Immature natural killer cell (primary cell): Measurements from ENCODE around the gene TICRR. TPM values are rescaled to one million over a fixed set of nuclear protein-coding genes. Genes with fewer than 3 reads are reported as not detected.
"Not testable (repeated sequence)": the region's sequence is repeated elsewhere in the genome, so short reads cannot be mapped to it uniquely, and the experiment has no call there.

ENCODE experiments used
- DNase-seq, 3 donors: peaks; one replicate each; pipeline ENCODE4 v3.0.0; 2022; ENCODE audit warnings: mixed read lengths in 1 of 3
- H3K27ac Mint-ChIP-seq, 6 donors: one replicate each; pipeline ENCODE4 v1.8.0; 2020; ENCODE audit warnings: mixed read lengths in 6 of 6, mild to moderate bottlenecking in 5 of 6, inconsistent platforms in 4 of 6, moderate library complexity in 3 of 6
- H3K27me3 Mint-ChIP-seq, 3 donors: one replicate each; pipeline ENCODE4 v1.8.0; 2020 to 2021; ENCODE audit warnings: low read depth in 3 of 3, mild to moderate bottlenecking in 3 of 3, mixed read lengths in 3 of 3, moderate library complexity in 3 of 3, inconsistent platforms in 1 of 3
- H3K36me3 Mint-ChIP-seq, 3 donors: one replicate each; pipeline ENCODE4 v1.8.0; 2020; ENCODE audit warnings: mixed read lengths in 3 of 3, inconsistent platforms in 2 of 3, mild to moderate bottlenecking in 2 of 3
- H3K4me1 Mint-ChIP-seq, 2 donors: one replicate each; pipeline ENCODE4 v1.8.0; 2020; ENCODE audit warnings: inconsistent platforms in 2 of 2, mild to moderate bottlenecking in 2 of 2, mixed read lengths in 2 of 2, moderate library complexity in 1 of 2
- H3K4me3 Mint-ChIP-seq, 5 donors: one replicate each; pipeline ENCODE4 v1.8.0; 2020; ENCODE audit warnings: mild to moderate bottlenecking in 5 of 5, mixed read lengths in 5 of 5, inconsistent platforms in 3 of 5, moderate library complexity in 3 of 5
- H3K9me3 Mint-ChIP-seq, 6 donors: one replicate each; pipeline ENCODE4 v1.8.0; 2020; ENCODE audit warnings: mild to moderate bottlenecking in 6 of 6, mixed read lengths in 6 of 6, inconsistent platforms in 4 of 6, moderate library complexity in 3 of 6
- polyA plus RNA-seq, 3 donors: library from polyadenylated mRNA; unstranded; fragments of 300-500 nt; fragmentation: Illumina TruSeq; gene quantifications; one replicate each; pipeline ENCODE4 v1.2.3, GENCODE V29; 2021

TICRR gene
- polyA plus RNA-seq, result under 1 TPM in 1 of 3 donors, not detected in 2; 0.10 TPM

GRCh38 chr15:89575146-89575655 is at the start of gene TICRR:
TSS of gene TICRR (plus strand) at chr15:89575469. CDS start at chr15:89575587, 118 bp downstream.
- Mint-ChIP-seq H3K9me3 (no peaks in the 10 kb centered on the region), H3K4me1 (peaks cover 8 to 17% of the 10 kb centered on the region in 2 donors), H3K36me3 (no peaks in the 10 kb centered on the region), H3K4me3 (peak within 1 kb of the TSS; percentile 75 to 85 (median 79)), H3K27me3 (peaks cover 8 to 16% (median 9%) of the 10 kb centered on the region in 3 donors), H3K27ac (peak within 1 kb of the TSS in 4 of 6 donors; percentile 0 to 38 (median 22))
- DNase-seq, result peak; percentile 97 to 98 (median 98)

GRCh38 chr15:89526181-89526580 is 49.1 kb upstream of the TICRR start:
- Mint-ChIP-seq H3K27me3 (peaks cover 1 to 4% (median 4%) of the 10 kb centered on the region in 3 donors), H3K9me3 (no peaks in the 10 kb centered on the region), H3K4me1 (no peaks in the 10 kb centered on the region), H3K36me3 (no peaks in the 10 kb centered on the region), H3K4me3 (no peak overlapping the region), H3K27ac (no peak overlapping the region)
- DNase-seq, result no peak

GRCh38 chr15:89526601-89527441 is 48.4 kb upstream of the TICRR start:
- H3K27me3 Mint-ChIP-seq, result peaks cover 1 to 4% (median 4%) of the 10 kb centered on the region in 3 donors
- no peaks in the 10 kb centered on the region for H3K4me1 Mint-ChIP-seq
- H3K4me3 Mint-ChIP-seq, result no peak overlapping the region
- no peaks in the 10 kb centered on the region for H3K9me3 Mint-ChIP-seq
- no peak overlapping the region for H3K27ac Mint-ChIP-seq
- DNase-seq, result no peak
- H3K36me3 Mint-ChIP-seq, result no peaks in the 10 kb centered on the region

DNA sequence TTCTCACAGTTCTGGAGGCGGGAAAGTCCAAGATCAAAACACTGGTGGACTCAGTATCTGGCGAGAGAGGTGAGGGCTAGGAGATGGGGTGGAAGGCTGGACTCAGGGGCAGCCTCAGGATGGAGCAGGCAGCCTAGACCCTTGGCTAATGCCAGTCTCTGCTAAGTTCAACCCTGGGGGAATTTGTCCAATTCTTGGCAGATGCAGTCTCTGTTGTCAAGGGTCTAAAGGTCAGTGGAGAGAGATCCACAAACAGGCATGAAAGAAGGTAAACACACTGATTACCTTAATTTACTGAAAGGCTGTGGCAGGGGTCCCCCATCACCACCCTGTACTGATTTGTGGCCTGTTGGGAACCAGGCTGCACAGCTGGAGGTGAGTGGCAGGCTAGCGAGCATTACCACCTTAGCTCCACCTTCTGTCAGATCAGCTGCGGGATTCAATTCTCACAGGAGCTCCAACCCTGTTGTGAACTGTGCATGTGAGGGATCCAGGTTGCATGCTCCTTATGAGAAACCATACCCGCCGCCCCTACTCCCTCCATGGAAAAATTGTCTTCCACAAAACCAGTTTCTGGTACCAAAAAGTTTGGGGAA is 46.4 kb upstream of the TICRR start:
- H3K4me3 Mint-ChIP-seq, result no peak overlapping the region
- H3K27ac Mint-ChIP-seq, result no peak overlapping the region
- peaks cover 1 to 2% (median 2%) of the 10 kb centered on the region in 3 donors for H3K27me3 Mint-ChIP-seq
- H3K9me3 Mint-ChIP-seq, result no peaks in the 10 kb centered on the region
- H3K36me3 Mint-ChIP-seq, result no peaks in the 10 kb centered on the region
- DNase-seq, result no peak
- H3K4me1 Mint-ChIP-seq, result no peaks in the 10 kb centered on the region

- Mint-ChIP-seq H3K9me3 (peaks cover 0 to 1% (median 0%) of the 10 kb centered on the region in 6 donors), H3K4me1 (no peaks in the 10 kb centered on the region), H3K4me3 (no peak overlapping the region), H3K27me3 (peaks cover 2 to 4% (median 4%) of the 10 kb centered on the region in 3 donors), H3K36me3 (no peaks in the 10 kb centered on the region), H3K27ac (no peak overlapping the region)
- DNase-seq, result no peak
Observed at GRCh38 chr15:89530976-89531375, 44.3 kb upstream of the TICRR start.

DNA sequence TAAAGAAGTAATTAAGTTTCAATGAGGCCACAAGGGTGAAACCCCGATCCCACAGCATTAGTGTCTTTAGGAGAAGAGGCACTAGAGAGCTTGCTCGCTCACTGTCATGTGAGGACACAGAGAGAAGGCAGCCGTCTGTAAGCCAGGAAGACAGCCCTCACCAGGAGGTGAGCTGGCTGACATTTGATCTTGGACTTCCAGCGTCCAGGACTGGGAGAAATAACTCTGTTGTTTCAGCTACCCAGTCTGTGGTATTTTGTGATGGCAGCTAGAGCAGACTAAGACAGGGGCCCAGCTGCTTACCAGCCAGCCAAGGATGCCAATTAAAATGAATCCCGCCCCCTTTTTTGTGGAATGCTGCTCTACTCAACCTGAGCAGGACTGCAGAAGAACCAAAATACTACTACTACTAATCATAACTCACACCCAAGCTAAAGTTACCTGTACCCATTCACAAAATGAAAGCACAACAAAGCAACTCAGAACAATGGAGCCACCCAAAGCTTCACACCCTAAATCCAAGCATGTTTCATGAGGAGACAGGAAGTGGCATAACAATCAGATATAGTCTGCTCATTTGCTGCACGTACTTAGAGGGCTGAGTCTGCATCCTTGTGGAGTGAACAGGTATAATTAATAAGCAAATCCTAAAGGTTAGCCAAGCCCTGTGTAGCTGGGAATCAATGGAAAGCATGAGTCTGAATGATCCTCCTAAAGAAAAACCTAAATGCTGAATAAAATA is 43.3 kb upstream of the TICRR start:
- Mint-ChIP-seq H3K36me3 (no peaks in the 10 kb centered on the region), H3K27ac (no peak overlapping the region), H3K9me3 (peaks cover 0 to 4% (median 0%) of the 10 kb centered on the region in 6 donors), H3K4me3 (no peak overlapping the region), H3K27me3 (peaks cover 3 to 6% (median 4%) of the 10 kb centered on the region in 3 donors), H3K4me1 (no peaks in the 10 kb centered on the region)
- DNase-seq, result no peak

DNA sequence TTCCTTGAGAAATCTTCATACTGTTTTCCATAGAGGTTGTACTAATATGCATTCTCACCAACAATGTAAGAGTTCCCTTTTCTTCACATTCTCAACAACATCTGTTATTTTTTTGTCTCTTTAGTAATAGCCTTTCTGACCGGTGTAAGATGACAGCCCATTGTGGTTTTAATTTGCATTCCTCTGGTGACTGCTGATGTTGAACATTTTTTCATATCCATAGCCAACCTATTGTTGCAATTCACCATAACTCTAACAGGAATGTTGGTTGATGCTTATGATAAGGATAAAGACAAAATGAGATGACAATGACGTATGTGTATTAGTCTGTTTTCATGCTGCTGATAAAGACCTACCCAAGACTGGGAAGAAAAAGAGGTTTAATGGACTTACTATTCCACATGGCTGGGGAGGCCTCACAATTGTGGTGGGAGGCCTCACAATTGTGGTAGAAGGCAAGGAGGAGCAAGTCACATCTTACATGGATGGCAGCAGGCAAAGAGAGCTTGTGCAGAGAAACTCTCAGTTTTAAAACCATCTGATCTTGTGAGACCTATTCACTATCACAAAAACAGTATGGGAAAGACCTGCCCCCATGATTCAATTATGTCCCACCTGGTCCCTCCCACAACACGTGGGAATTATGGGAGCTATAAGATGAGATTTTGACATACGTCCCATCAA is 41.3 kb upstream of the TICRR start:
- DNase-seq, result no peak
- peaks cover 5 to 10% (median 9%) of the 10 kb centered on the region in 3 donors for H3K27me3 Mint-ChIP-seq
- no peaks in the 10 kb centered on the region for H3K4me1 Mint-ChIP-seq
- no peak overlapping the region for H3K4me3 Mint-ChIP-seq
- no peak overlapping the region for H3K27ac Mint-ChIP-seq
- peaks cover 3 to 14% (median 9%) of the 10 kb centered on the region in 6 donors for H3K9me3 Mint-ChIP-seq
- peaks cover 0 to 7% (median 6%) of the 10 kb centered on the region in 3 donors for H3K36me3 Mint-ChIP-seq

DNA sequence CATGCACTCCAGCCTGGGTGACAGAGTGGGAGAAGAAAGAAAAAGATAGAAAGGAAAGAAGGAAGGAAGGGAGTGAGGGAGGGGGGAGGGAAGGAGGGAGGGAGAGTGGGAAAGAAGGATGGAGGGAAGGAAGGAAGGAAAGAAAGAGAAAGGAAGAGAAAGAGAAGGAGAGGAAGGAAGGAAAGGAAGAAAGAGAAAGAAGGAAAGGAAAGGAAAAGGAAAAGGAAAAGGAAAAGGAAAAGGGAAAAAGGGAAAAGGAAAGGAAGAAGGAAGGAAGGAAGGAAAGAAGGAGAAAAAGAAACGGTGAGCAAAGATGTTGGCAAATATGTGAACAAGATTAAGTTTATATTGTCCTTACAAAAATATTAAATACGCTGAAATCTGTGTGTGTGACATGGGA is 36.2 kb upstream of the TICRR start:
- H3K4me3 Mint-ChIP-seq, result no peak overlapping the region
- peaks cover 0 to 7% (median 6%) of the 10 kb centered on the region in 3 donors for H3K36me3 Mint-ChIP-seq
- no peak overlapping the region for H3K27ac Mint-ChIP-seq
- peaks cover 3 to 14% (median 9%) of the 10 kb centered on the region in 6 donors for H3K9me3 Mint-ChIP-seq
- no peaks in the 10 kb centered on the region for H3K4me1 Mint-ChIP-seq
- DNase-seq, result no peak
- H3K27me3 Mint-ChIP-seq, result peaks cover 6 to 18% (median 16%) of the 10 kb centered on the region in 3 donors

- Mint-ChIP-seq H3K9me3 (peaks cover 3 to 10% (median 8%) of the 10 kb centered on the region in 6 donors), H3K36me3 (peaks cover 0 to 7% (median 6%) of the 10 kb centered on the region in 3 donors), H3K4me1 (no peaks in the 10 kb centered on the region), H3K27ac (no peak overlapping the region), H3K27me3 (peaks cover 3 to 17% (median 16%) of the 10 kb centered on the region in 3 donors), H3K4me3 (no peak overlapping the region)
- no peak for DNase-seq
Observed at GRCh38 chr15:89542369-89542768, 32.9 kb upstream of the TICRR start.

DNA sequence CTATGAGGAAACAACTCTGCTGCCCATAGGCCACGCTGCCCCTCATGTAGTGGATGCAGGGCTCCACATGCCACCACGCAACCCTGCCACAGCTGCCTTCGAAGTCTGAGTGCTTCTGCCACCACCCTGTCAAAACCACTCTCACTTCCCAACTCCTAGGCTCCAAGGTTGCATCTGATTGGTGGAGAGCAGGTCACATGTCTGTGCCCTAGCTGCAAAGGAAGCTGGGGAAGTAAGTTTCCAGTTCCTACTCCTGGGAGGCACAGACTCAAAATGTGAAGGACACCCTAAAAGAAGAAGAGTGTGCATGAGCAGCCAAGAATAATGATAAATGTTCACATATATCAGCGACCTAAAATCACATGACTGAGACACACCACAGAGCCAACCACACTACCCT is 31.9 kb upstream of the TICRR start:
- peaks cover 0 to under 1% (median under 1%) of the 10 kb centered on the region in 3 donors for H3K36me3 Mint-ChIP-seq

GRCh38 chr15:89549138-89549537 is 26.1 kb upstream of the TICRR start:
- not testable (repeated sequence) for H3K9me3 Mint-ChIP-seq, H3K4me3 Mint-ChIP-seq, H3K4me1 Mint-ChIP-seq, H3K27ac Mint-ChIP-seq, DNase-seq, H3K27me3 Mint-ChIP-seq, H3K36me3 Mint-ChIP-seq

More for the DNA sequence above, 31.9 kb upstream of the TICRR start:
- Mint-ChIP-seq H3K4me3 (peak overlapping the region in 1 of 5 donors; percentile 2), H3K4me1 (no peaks in the 10 kb centered on the region), H3K27me3 (peaks cover 1 to 12% (median 10%) of the 10 kb centered on the region in 3 donors), H3K9me3 (no peaks in the 10 kb centered on the region), H3K27ac (no peak overlapping the region)
- no peak for DNase-seq

DNA sequence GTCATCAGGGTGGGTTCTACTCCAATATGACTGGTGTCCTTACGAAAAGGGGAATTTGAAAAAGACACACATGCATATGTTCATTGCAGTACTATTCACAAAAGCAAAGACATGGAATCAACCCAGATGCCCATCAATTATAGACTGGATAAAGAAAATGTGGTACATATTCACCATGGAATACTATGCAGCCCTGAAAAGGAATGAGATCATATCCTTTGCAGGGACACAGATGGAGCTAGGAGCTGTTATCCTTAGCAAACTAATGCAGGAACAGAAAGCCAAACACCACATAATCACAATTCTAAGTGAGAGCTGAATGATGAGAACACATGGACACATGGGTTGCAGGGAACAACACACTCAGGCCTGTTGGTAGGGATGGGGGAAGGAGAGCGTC is 24.8 kb upstream of the TICRR start:
- H3K4me1 Mint-ChIP-seq, result no peaks in the 10 kb centered on the region
- peaks cover 0 to 7% (median 4%) of the 10 kb centered on the region in 3 donors for H3K27me3 Mint-ChIP-seq
- H3K36me3 Mint-ChIP-seq, result no peaks in the 10 kb centered on the region
- DNase-seq, result no peak
- H3K27ac Mint-ChIP-seq, result no peak overlapping the region
- no peaks in the 10 kb centered on the region for H3K9me3 Mint-ChIP-seq
- H3K4me3 Mint-ChIP-seq, result no peak overlapping the region

DNA sequence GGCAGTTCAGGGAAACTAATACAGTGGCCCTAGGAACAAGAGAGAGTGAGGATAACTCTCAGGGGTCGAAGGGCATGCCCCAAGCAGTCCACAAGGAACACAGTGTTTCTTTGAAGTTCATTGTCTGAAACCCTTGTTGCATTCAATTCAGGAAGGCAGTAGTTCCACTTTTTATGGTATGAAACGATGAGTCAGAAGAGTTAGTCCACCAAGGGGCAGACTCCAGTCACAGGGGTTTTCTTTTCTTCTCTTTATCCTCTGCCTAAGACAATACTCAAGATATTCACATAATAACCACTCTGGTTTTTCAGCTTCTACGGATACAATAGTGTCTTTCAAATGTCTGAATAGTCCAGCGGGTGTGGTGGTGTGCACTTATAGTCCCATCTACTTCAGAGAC is 23.7 kb upstream of the TICRR start:
- Mint-ChIP-seq H3K4me3 (no peak overlapping the region), H3K4me1 (no peaks in the 10 kb centered on the region), H3K27ac (no peak overlapping the region), H3K27me3 (peaks cover 0 to 8% (median 4%) of the 10 kb centered on the region in 3 donors), H3K36me3 (no peaks in the 10 kb centered on the region), H3K9me3 (no peaks in the 10 kb centered on the region)
- DNase-seq, result no peak
